Loucy (cell line): ENCODE results near the gene CNOT4.

Experiments used
- H2AFZ ChIP-seq: fragments of 200-600 bp; sonication (generic); 2 replicates; pipeline ENCODE4 v1.6.0; 2016; ENCODE audit warnings: antibody characterized with exemption, mild to moderate bottlenecking, low read length, moderate library complexity
- H3F3A ChIP-seq: fragments of 200-600 bp; 2 replicates; pipeline ENCODE4 v1.6.0; 2016; ENCODE audit warnings: antibody characterized with exemption, low read depth, mild to moderate bottlenecking
- H3K27me3 ChIP-seq: fragments of 200-600 bp; sonication (generic); 2 replicates; pipeline ENCODE4 v1.6.1; 2014; ENCODE audit warnings: low read length, mild to moderate bottlenecking; ENCODE audit not compliant: insufficient read depth, poor library complexity, severe bottlenecking
- H3K36me3 ChIP-seq: fragments of 200-600 bp; sonication (generic); 2 replicates; pipeline ENCODE4 v1.6.1; 2016; ENCODE audit warnings: low read length; ENCODE audit not compliant: insufficient read depth
- H3K4me1 ChIP-seq: fragments of 200-600 bp; sonication (generic); 2 replicates; pipeline ENCODE4 v1.5.1; 2014; ENCODE audit warnings: low read length, mild to moderate bottlenecking; ENCODE audit not compliant: insufficient read depth, poor library complexity, severe bottlenecking
- H3K4me2 ChIP-seq: fragments of 200-600 bp; sonication (generic); 2 replicates; pipeline ENCODE4 v1.6.0; 2014; ENCODE audit warnings: antibody characterized with exemption, low read length, low read depth, mild to moderate bottlenecking; ENCODE audit not compliant: poor library complexity, severe bottlenecking
- H3K4me3 ChIP-seq: fragments of 200-600 bp; sonication (generic); 2 replicates; pipeline ENCODE4 v1.5.1; 2014; ENCODE audit warnings: low read length, mild to moderate bottlenecking, mixed read lengths; ENCODE audit not compliant: poor library complexity, severe bottlenecking
- H3K79me2 ChIP-seq: fragments of 200-600 bp; sonication (generic); 2 replicates; pipeline ENCODE4 v1.6.1; 2014; ENCODE audit warnings: low read length; ENCODE audit not compliant: insufficient read depth
- H3K9ac ChIP-seq: fragments of 200-600 bp; sonication (generic); 2 replicates; pipeline ENCODE4 v1.6.0; 2014; ENCODE audit warnings: mild to moderate bottlenecking, low read depth, low read length, moderate library complexity; ENCODE audit not compliant: poor library complexity, severe bottlenecking
- H3K9me2 ChIP-seq: fragments of 200-600 bp; sonication (generic); replicated peaks from 2 replicates; pipeline ENCODE4 v1.6.1; 2016; ENCODE audit warnings: low read depth, low read length, mixed read lengths
- H3K9me3 ChIP-seq: fragments of 200-600 bp; sonication (generic); 2 replicates; pipeline ENCODE4 v1.6.1; 2014; ENCODE audit warnings: mild to moderate bottlenecking, antibody characterized with exemption, low read length, low read depth; ENCODE audit not compliant: insufficient read depth
- H4K20me1 ChIP-seq: fragments of 200-600 bp; sonication (generic); 2 replicates; pipeline ENCODE4 v1.6.0; 2014; ENCODE audit warnings: antibody characterized with exemption, low read length, mild to moderate bottlenecking; ENCODE audit not compliant: insufficient read depth, poor library complexity, severe bottlenecking
- EZH2phosphoT487 ChIP-seq: fragments of 200-600 bp; IDR thresholded peaks from 2 replicates; pipeline ENCODE4 v1.6.1; 2018; ENCODE audit warnings: antibody characterized with exemption, mild to moderate bottlenecking, moderate library complexity, borderline replicate concordance
- TF ChIP-seq, protein P1 (sequence below): fragments of 200-600 bp; sonication (generic); conservative IDR thresholded peaks from 2 replicates; pipeline ENCODE4 v1.5.1; 2014; ENCODE audit warnings: mild to moderate bottlenecking, antibody characterized with exemption, low read length

CNOT4 gene

DNA sequence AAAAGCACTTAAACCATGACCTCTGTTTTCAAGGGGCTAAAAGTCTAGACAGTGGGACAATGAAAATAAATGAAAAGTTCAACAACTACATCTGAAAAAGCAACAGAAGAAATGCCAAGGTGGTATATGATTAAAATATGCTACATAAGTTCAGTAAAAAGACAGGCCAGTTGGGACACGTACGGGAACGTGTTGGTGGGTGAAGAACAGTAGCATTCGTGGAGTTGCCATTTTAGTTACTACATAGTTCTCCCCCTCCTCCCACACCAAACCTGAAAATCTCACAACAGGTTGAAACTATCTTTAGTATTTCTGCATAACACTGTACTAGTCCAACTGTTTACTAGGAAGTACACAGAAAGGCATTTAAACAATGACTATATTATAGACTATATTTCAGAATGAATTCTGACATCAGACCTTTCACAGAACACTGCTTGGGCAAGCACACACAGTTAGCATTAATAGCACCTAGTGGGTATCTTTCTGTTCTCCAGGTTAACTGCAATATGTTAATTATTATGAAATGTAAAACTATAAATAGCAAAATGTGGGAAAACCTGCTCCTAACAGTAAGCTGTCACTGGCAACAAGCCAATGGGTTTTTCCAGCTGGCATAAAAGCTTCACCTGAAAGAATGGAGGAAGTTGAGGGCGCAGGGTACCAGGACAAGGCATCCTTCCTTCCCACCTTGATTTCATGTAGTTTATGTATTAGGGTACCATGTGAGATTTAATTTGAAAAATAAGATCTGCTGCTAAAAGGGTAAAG, 141.3 kb downstream of the CNOT4 start:
- Histone ChIP-seq H3K27me3 (no peaks in the 10 kb centered on the region), H3K9me2 (no peaks in the 10 kb centered on the region), H4K20me1 (no peaks in the 10 kb centered on the region), H3K4me1 (no peaks in the 10 kb centered on the region), H3K36me3 (no peaks in the 10 kb centered on the region), H3F3A (no peaks in the 10 kb centered on the region), H3K4me2 (no peak overlapping the region), H2AFZ (no peak overlapping the region), H3K9me3 (no peaks in the 10 kb centered on the region), H3K4me3 (no peak overlapping the region), H3K79me2 (no peaks in the 10 kb centered on the region), H3K9ac (no peak overlapping the region)
- TF ChIP-seq EZH2phosphoT487 = no peak
- TF ChIP-seq, protein P1, sequence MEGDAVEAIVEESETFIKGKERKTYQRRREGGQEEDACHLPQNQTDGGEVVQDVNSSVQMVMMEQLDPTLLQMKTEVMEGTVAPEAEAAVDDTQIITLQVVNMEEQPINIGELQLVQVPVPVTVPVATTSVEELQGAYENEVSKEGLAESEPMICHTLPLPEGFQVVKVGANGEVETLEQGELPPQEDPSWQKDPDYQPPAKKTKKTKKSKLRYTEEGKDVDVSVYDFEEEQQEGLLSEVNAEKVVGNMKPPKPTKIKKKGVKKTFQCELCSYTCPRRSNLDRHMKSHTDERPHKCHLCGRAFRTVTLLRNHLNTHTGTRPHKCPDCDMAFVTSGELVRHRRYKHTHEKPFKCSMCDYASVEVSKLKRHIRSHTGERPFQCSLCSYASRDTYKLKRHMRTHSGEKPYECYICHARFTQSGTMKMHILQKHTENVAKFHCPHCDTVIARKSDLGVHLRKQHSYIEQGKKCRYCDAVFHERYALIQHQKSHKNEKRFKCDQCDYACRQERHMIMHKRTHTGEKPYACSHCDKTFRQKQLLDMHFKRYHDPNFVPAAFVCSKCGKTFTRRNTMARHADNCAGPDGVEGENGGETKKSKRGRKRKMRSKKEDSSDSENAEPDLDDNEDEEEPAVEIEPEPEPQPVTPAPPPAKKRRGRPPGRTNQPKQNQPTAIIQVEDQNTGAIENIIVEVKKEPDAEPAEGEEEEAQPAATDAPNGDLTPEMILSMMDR = no peak

DNA sequence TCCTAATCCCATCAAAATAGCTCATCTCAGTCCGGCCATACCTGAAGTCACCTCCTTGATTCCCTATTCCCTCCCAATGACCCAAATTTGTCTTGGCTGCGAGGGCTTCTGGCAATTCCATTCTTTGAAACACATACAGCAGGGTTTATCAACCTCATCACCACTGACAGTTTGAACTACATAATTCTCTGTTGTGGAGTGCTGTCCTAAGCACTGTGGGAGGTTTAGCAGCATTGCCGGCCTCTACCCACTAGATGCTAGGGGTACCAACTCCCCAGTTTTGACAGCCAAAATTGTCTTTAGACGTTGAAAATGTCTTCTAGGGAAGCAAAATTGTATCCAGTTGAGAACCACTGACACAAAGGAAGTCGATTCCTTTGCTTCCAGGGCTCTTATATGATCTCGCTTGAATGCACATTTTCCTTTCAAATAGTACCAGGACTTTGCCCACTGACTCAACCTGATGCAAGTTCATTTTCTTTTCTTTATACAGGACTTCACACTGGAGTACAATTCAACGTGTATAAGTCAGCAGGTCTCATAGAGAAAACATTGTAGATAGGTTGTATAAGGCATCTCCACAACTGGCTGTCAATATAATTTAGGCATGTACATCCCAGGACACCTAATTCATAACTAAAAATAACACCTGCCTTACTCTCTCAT, 142.9 kb downstream of the CNOT4 start:
- Histone ChIP-seq H3K9me3 (no peaks in the 10 kb centered on the region), H2AFZ (no peak overlapping the region), H3K27me3 (no peaks in the 10 kb centered on the region), H3F3A (no peaks in the 10 kb centered on the region), H3K9ac (no peak overlapping the region), H3K79me2 (no peaks in the 10 kb centered on the region), H3K4me2 (no peak overlapping the region), H4K20me1 (no peaks in the 10 kb centered on the region), H3K4me3 (no peak overlapping the region), H3K36me3 (peaks cover 8% of the 10 kb centered on the region; the same call in 1 of the 2 replicates), H3K9me2 (no peaks in the 10 kb centered on the region), H3K4me1 (no peaks in the 10 kb centered on the region)
- TF ChIP-seq, protein P1 = no peak
- TF ChIP-seq EZH2phosphoT487 = no peak

DNA sequence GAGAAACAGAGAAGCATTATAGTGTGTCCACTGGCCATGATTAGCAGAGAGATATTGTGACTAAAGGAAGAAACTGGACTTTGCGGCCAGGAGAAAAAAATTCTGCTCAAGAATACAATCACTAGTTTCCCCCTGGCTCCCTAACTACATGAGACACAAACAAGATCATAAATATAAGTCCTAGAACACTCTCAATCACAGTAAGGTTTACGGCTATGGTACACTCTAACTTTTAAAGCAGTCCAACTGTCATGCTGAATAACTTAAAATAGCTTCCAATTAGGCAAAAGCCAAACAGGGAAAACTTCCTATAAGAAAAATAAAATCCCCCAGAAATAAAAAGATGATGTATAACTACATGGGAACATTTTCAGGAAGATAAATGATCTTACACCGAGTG, 144.2 kb downstream of the CNOT4 start:
- Histone ChIP-seq H3K4me2 (no peak overlapping the region), H3F3A (no peaks in the 10 kb centered on the region), H3K27me3 (no peaks in the 10 kb centered on the region), H3K9me3 (no peaks in the 10 kb centered on the region), H3K79me2 (no peaks in the 10 kb centered on the region), H2AFZ (no peak overlapping the region), H3K4me3 (no peak overlapping the region), H3K9ac (no peak overlapping the region), H4K20me1 (no peaks in the 10 kb centered on the region), H3K4me1 (no peaks in the 10 kb centered on the region), H3K36me3 (peaks cover 8% of the 10 kb centered on the region; the same call in 1 of the 2 replicates), H3K9me2 (no peaks in the 10 kb centered on the region)
- TF ChIP-seq EZH2phosphoT487 = no peak
- TF ChIP-seq, protein P1 = no peak
